ENCODE data around the gene MIEF2.

- TF ChIP-seq EZH2 (IDR thresholded peaks at IDR 0.05; ENCODE audit: borderline replicate concordance, low read length) (no peak), CTCF (IDR thresholded peaks at IDR 0.05; ENCODE audit: low read length) (no peak)
Observed at GRCh38 chr17:18267366-18267765, 6.9 kb downstream of the MIEF2 start.

Data from OCI-LY1 (cell line).